ENCODE results near the gene ME2. TPM values are rescaled to one million over a fixed set of nuclear protein-coding genes. Genes with fewer than 3 reads are reported as not detected.

The ME2 gene
- total RNA-seq, 4 donors from 2014 or later = 32.6 to 55.8 (median 48.0) TPM

GRCh38 chr18:50911006-50911405, 32.1 kb downstream of the ME2 start:
- Histone ChIP-seq H3K27me3 (no peaks in the 10 kb centered on the region), H3K36me3 (peaks cover 0 to 71% (median 0%) of the 10 kb centered on the region in 3 donors), H3K27ac (no peak overlapping the region), H3K4me3 (no peak overlapping the region), H3K9me3 (peaks cover 0 to 11% (median 0%) of the 10 kb centered on the region in 4 donors), H3K4me1 (no peaks in the 10 kb centered on the region)
- no peak for DNase-seq (ENCODE audit: low spot score in 2 of 2)
- WGBS, 2 donors = 91 to 95% methylated on average over 1 of the region's 1 CpG
- TF ChIP-seq EP300 (IDR thresholded peaks at IDR 0.05) (no peak), POLR2A (IDR thresholded peaks at IDR 0.05) (no peak)

- no peaks in the 10 kb centered on the region for H3K4me1 ChIP-seq
- TF ChIP-seq CTCF (IDR thresholded peaks at IDR 0.05) (no peak), EP300 (IDR thresholded peaks at IDR 0.05) (no peak), POLR2A (IDR thresholded peaks at IDR 0.05) (no peak)
- H3K27ac ChIP-seq = no peak overlapping the region
- H3K36me3 ChIP-seq = peaks cover 0 to 68% (median 0%) of the 10 kb centered on the region in 3 donors
- no peaks in the 10 kb centered on the region for H3K27me3 ChIP-seq
- no peaks in the 10 kb centered on the region for H3K9me3 ChIP-seq
- H3K4me3 ChIP-seq = no peak overlapping the region
- DNase-seq (ENCODE audit: low spot score in 2 of 2) = no peak
- WGBS, 2 donors = 60 to 63% methylated on average over 1 of the region's 1 CpG
These were observed 38.1 kb downstream of the ME2 start for GRCh38 chr18:50917021-50917420.

GRCh38 chr18:50918153-50918552, 39.2 kb downstream of the ME2 start:
- TF ChIP-seq POLR2A (IDR thresholded peaks at IDR 0.05) = no peak
- no peak for TF ChIP-seq EP300 (IDR thresholded peaks at IDR 0.05)
- TF ChIP-seq CTCF (IDR thresholded peaks at IDR 0.05) = no peak
- 92 to 96% methylated on average over 5 of the region's 5 CpGs for WGBS, 2 donors
- DNase-seq (ENCODE audit: low spot score in 2 of 2) = no peak
- no peaks in the 10 kb centered on the region for H3K9me3 ChIP-seq
- no peaks in the 10 kb centered on the region for H3K4me1 ChIP-seq
- no peaks in the 10 kb centered on the region for H3K27me3 ChIP-seq
- H3K27ac ChIP-seq = no peak overlapping the region
- peaks cover 0 to 70% (median 0%) of the 10 kb centered on the region in 3 donors for H3K36me3 ChIP-seq
- H3K4me3 ChIP-seq = no peak overlapping the region

GRCh38 chr18:50924372-50924771, 45.5 kb downstream of the ME2 start:
- H3K4me3 ChIP-seq = no peak overlapping the region
- H3K9me3 ChIP-seq = peaks cover 0 to 5% (median 0%) of the 10 kb centered on the region in 4 donors
- 85 to 92% methylated on average over 2 of the region's 2 CpGs for WGBS, 2 donors
- H3K27ac ChIP-seq = no peak overlapping the region
- no peak for DNase-seq (ENCODE audit: low spot score in 2 of 2)
- H3K27me3 ChIP-seq = no peaks in the 10 kb centered on the region
- TF ChIP-seq POLR2A (IDR thresholded peaks at IDR 0.05) = no peak
- TF ChIP-seq EP300 (IDR thresholded peaks at IDR 0.05) = no peak
- no peak for TF ChIP-seq CTCF (IDR thresholded peaks at IDR 0.05)
- H3K36me3 ChIP-seq = peaks cover 0 to 83% (median 4%) of the 10 kb centered on the region in 3 donors
- H3K4me1 ChIP-seq = no peaks in the 10 kb centered on the region

GRCh38 chr18:50926521-50926920, 47.6 kb downstream of the ME2 start:
- peaks cover 0 to 5% (median 0%) of the 10 kb centered on the region in 4 donors for H3K9me3 ChIP-seq
- TF ChIP-seq POLR2A (IDR thresholded peaks at IDR 0.05) (no peak), EP300 (IDR thresholded peaks at IDR 0.05) (no peak), CTCF (IDR thresholded peaks at IDR 0.05) (no peak)
- peaks cover 0 to 73% (median 4%) of the 10 kb centered on the region in 3 donors for H3K36me3 ChIP-seq
- no peak overlapping the region for H3K27ac ChIP-seq
- H3K4me1 ChIP-seq = no peaks in the 10 kb centered on the region
- DNase-seq (ENCODE audit: low spot score in 2 of 2) = no peak
- no peak overlapping the region for H3K4me3 ChIP-seq
- H3K27me3 ChIP-seq = no peaks in the 10 kb centered on the region

GRCh38 chr18:50928551-50928950, 49.6 kb downstream of the ME2 start:
- Histone ChIP-seq H3K4me1 (no peaks in the 10 kb centered on the region), H3K27ac (no peak overlapping the region), H3K9me3 (peaks cover 0 to 5% (median 0%) of the 10 kb centered on the region in 4 donors), H3K27me3 (no peaks in the 10 kb centered on the region), H3K36me3 (peaks cover 0 to 63% (median 4%) of the 10 kb centered on the region in 3 donors), H3K4me3 (no peak overlapping the region)
- 94% methylated on average over 2 of the region's 2 CpGs for WGBS, 2 donors
- TF ChIP-seq POLR2A (IDR thresholded peaks at IDR 0.05) (no peak), CTCF (IDR thresholded peaks at IDR 0.05) (no peak), EP300 (IDR thresholded peaks at IDR 0.05) (no peak)
- no peak for DNase-seq (ENCODE audit: low spot score in 2 of 2)

All from tibial nerve (tissue), 4 donors.